GM20000 (cell line): Measurements from ENCODE around the gene OBSL1.
A peak's percentile ranks its signal among the peaks of the same experiment; 100 is the strongest.

Source experiments
- DNase-seq: peaks from one replicate; pipeline ENCODE4 v3.0.0; 2012; ENCODE audit warnings: low spot score
- CTCF ChIP-seq: IDR thresholded peaks from 2 replicates; pipeline ENCODE4 v1.5.1; 2012; ENCODE audit warnings: mild to moderate bottlenecking, control low read depth; ENCODE audit errors: extremely low read depth, missing control alignments

Gene OBSL1

GRCh38 chr2:219545295-219545942, 25.9 kb downstream of the OBSL1 start:
- no peak for DNase-seq
- TF ChIP-seq CTCF, result no peak

- no peak for TF ChIP-seq CTCF
- DNase-seq, result no peak
These were observed 26.8 kb downstream of the OBSL1 start for GRCh38 chr2:219544567-219544966.

- TF ChIP-seq CTCF, result no peak
These were observed 27.6 kb downstream of the OBSL1 start, which contains the start of the genes CHPF and TMEM198 for GRCh38 chr2:219543596-219544358. Gene CHPF (minus strand): TSS chr2:219543809. CDS start chr2:219543538, 271 bp downstream. Gene TMEM198 (plus strand): TSS chr2:219544028. CDS start chr2:219544728, 700 bp downstream.

GRCh38 chr2:219542931-219543595, 28.3 kb downstream of the OBSL1 start:
- peak; percentile 62 for DNase-seq
- no peak for TF ChIP-seq CTCF

More at GRCh38 chr2:219543596-219544358, 27.6 kb downstream of the OBSL1 start, which contains the start of the genes CHPF and TMEM198:
- DNase-seq, result peak; percentile 100

GRCh38 chr2:219541611-219542180, 29.6 kb downstream of the OBSL1 start:
- peak; percentile 95 for TF ChIP-seq CTCF
- DNase-seq, result peak; percentile 93

- no peak for DNase-seq
- no peak for TF ChIP-seq CTCF
These were observed 30.4 kb downstream of the OBSL1 start for GRCh38 chr2:219540784-219541504.
